Suprapubic skin (tissue), 4 donors: ENCODE results near the gene MRM2. TPM values are rescaled to one million over a fixed set of nuclear protein-coding genes. Genes with fewer than 3 reads are reported as not detected.

Experiments
- DNase-seq, 2 donors: peaks; one replicate each; pipeline ENCODE4 v3.0.0-alpha.2; 2019; ENCODE audit warnings: low spot score in 2 of 2
- H3K27ac ChIP-seq: fragments of 200-600 bp; sonication (generic); one replicate; pipeline ENCODE4 v1.5.1; 2019
- H3K27me3 ChIP-seq: fragments of 200-600 bp; sonication (generic); one replicate; pipeline ENCODE4 v1.5.1; 2019
- H3K36me3 ChIP-seq: fragments of 200-600 bp; sonication (generic); one replicate; pipeline ENCODE4 v1.5.1; 2019
- H3K4me1 ChIP-seq: fragments of 200-600 bp; sonication (generic); one replicate; pipeline ENCODE4 v1.5.1; 2019
- H3K4me3 ChIP-seq: fragments of 200-600 bp; sonication (generic); one replicate; pipeline ENCODE4 v1.5.1; 2019; ENCODE audit warnings: mild to moderate bottlenecking
- H3K9me3 ChIP-seq: fragments of 200-600 bp; sonication (generic); one replicate; pipeline ENCODE4 v1.5.1; 2019
- CTCF ChIP-seq, 2 donors: fragments of 200-600 bp in 1 of 2; fragments of 450-650 bp in 1 of 2; sonication (generic) in 1 of 2; IDR thresholded peaks; one replicate each; pipeline ENCODE4 v1.5.1; 2016 to 2019; ENCODE audit warnings: antibody characterized with exemption in 2 of 2, mild to moderate bottlenecking in 1 of 2, moderate library complexity in 1 of 2
- EP300 ChIP-seq: sonication (generic); formaldehyde crosslinking; IDR thresholded peaks from one replicate; pipeline ENCODE4 v1.6.1; 2017; ENCODE audit warnings: antibody characterized with exemption
- POLR2A ChIP-seq, 2 donors: fragments of 450-650 bp; IDR thresholded peaks; one replicate each; pipeline ENCODE4 v1.6.1; 2017; ENCODE audit warnings: antibody characterized with exemption in 2 of 2, mild to moderate bottlenecking in 2 of 2, moderate library complexity in 2 of 2
- POLR2AphosphoS5 ChIP-seq, 3 donors: sonication (generic); formaldehyde crosslinking; IDR thresholded peaks; one replicate each; pipeline ENCODE4 v1.6.1; 2017; ENCODE audit warnings: antibody characterized with exemption in 3 of 3
- WGBS: methylation state at CpG from one replicate; pipeline ENCODE4 v1.1.5; 2018; 5-methylcytosine and 5-hydroxymethylcytosine counted together
- total RNA-seq, 4 donors: library from RNA; depleted of rRNA; stranded (reverse); fragments of >200 nt; gene quantifications; one replicate each; pipeline ENCODE4 v1.1.0, GENCODE V29; 2016

The MRM2 gene
- total RNA-seq, 4 donors from 2014 or later, result 11.3 to 41.8 (median 19.8) TPM

DNA sequence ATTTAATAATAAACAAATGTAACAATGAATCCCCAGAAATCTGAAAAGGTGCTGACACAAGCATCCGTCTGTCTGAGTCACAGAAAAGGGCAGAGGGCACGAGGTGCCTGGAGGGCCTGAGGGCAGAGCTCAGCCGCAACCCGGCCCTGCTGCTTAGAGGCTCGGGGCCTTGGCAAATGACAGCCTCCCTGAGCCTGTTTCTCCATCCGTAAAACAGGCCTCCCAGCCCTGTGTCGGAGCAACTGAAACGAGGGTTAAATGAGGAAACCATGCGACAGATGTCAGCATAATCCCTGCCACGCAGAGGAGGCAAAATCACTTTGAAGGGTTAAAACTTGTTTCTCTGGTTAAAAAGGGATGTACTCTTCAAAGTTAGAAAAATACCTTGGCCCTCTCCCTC lies 24.9 kb upstream of the MRM2 start:
- peaks cover 5% of the 10 kb centered on the region for H3K4me1 ChIP-seq
- H3K4me3 ChIP-seq, result no peak overlapping the region
- DNase-seq, result no peak
- H3K36me3 ChIP-seq, result peaks cover 41% of the 10 kb centered on the region
- H3K27ac ChIP-seq, result no peak overlapping the region
- H3K27me3 ChIP-seq, result no peaks in the 10 kb centered on the region
- WGBS, result 53% methylated on average over 10 of the region's 10 CpGs
- TF ChIP-seq POLR2A (IDR thresholded peaks at IDR 0.05) (no peak), CTCF (IDR thresholded peaks at IDR 0.05) (no peak), POLR2AphosphoS5 (IDR thresholded peaks at IDR 0.05) (no peak), EP300 (no peak)
- H3K9me3 ChIP-seq, result no peaks in the 10 kb centered on the region

DNA sequence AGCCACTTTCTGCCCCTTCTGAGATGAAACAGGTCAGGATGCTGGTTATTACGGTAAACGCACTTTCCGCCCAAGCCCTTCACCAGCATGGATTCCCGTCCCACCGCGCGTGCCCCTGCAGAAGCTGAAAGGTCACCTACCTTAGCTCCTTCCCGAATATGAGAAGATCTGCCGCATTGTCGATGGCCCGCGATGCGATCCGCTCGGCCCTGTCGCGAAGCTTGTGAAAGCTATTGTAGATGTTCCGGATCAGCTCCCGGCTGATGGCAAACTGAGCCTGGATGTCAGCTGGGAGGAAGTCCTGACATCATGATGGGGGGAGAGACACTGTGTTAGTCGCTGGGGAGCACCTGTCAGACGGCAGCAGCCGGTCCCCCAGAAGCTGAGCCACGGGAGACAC lies 22.2 kb upstream of the MRM2 start:
- H3K27ac ChIP-seq, result no peak overlapping the region
- no peak overlapping the region for H3K4me3 ChIP-seq
- no peaks in the 10 kb centered on the region for H3K4me1 ChIP-seq
- 98% methylated on average over 23 of the region's 23 CpGs for WGBS
- H3K36me3 ChIP-seq, result peaks cover 37% of the 10 kb centered on the region
- no peaks in the 10 kb centered on the region for H3K27me3 ChIP-seq
- H3K9me3 ChIP-seq, result no peaks in the 10 kb centered on the region
- no peak for DNase-seq
- TF ChIP-seq POLR2AphosphoS5 (IDR thresholded peaks at IDR 0.05) (no peak), CTCF (IDR thresholded peaks at IDR 0.05) (no peak), EP300 (no peak), POLR2A (IDR thresholded peaks at IDR 0.05) (no peak)

GRCh38 chr7:2263176-2263575 lies 21.2 kb upstream of the MRM2 start:
- Histone ChIP-seq H3K36me3 (peaks cover 45% of the 10 kb centered on the region), H3K4me3 (no peak overlapping the region), H3K27me3 (no peaks in the 10 kb centered on the region), H3K27ac (no peak overlapping the region), H3K4me1 (no peaks in the 10 kb centered on the region), H3K9me3 (no peaks in the 10 kb centered on the region)
- 90% methylated on average over 11 of the region's 18 CpGs for WGBS
- no peak for TF ChIP-seq CTCF (IDR thresholded peaks at IDR 0.05)
- TF ChIP-seq EP300, result no peak
- TF ChIP-seq POLR2A (IDR thresholded peaks at IDR 0.05), result no peak
- TF ChIP-seq POLR2AphosphoS5 (IDR thresholded peaks at IDR 0.05), result no peak
- DNase-seq, result no peak

GRCh38 chr7:2261611-2262010 lies 19.6 kb upstream of the MRM2 start:
- Histone ChIP-seq H3K36me3 (peaks cover 59% of the 10 kb centered on the region), H3K27ac (no peak overlapping the region), H3K4me3 (no peak overlapping the region)

DNA sequence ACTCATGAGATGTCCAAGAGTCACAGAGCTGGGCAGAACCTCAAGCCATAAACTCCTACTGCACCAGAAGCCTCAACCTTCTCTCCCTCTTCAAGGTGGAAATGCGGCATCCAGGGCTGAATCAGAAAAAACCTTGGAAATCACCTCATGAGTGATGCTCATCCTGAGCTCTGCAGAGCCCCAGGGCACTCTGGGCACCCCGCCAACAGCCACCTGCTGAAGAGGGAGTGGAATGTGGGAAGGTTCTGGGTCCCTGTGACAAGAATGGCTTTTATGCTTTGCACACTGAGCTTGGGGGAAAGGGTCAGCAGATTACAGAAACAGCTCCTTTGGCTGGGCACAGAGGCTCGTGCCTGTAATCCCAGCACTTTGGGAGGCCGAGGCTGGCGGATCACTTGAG lies 18.8 kb upstream of the MRM2 start:
- Histone ChIP-seq H3K36me3 (peaks cover 67% of the 10 kb centered on the region), H3K4me3 (no peak overlapping the region), H3K4me1 (no peaks in the 10 kb centered on the region), H3K27me3 (no peaks in the 10 kb centered on the region), H3K9me3 (no peaks in the 10 kb centered on the region), H3K27ac (no peak overlapping the region)
- 80% methylated on average over 4 of the region's 5 CpGs for WGBS
- no peak for DNase-seq
- TF ChIP-seq POLR2A (IDR thresholded peaks at IDR 0.05), result no peak
- TF ChIP-seq EP300, result no peak
- TF ChIP-seq CTCF (IDR thresholded peaks at IDR 0.05), result no peak
- TF ChIP-seq POLR2AphosphoS5 (IDR thresholded peaks at IDR 0.05), result no peak

More at GRCh38 chr7:2261611-2262010, 19.6 kb upstream of the MRM2 start:
- Histone ChIP-seq H3K9me3 (no peaks in the 10 kb centered on the region), H3K4me1 (no peaks in the 10 kb centered on the region), H3K27me3 (no peaks in the 10 kb centered on the region)
- TF ChIP-seq EP300, result no peak
- TF ChIP-seq POLR2AphosphoS5 (IDR thresholded peaks at IDR 0.05), result no peak
- TF ChIP-seq POLR2A (IDR thresholded peaks at IDR 0.05), result no peak
- TF ChIP-seq CTCF (IDR thresholded peaks at IDR 0.05), result no peak
- DNase-seq, result no peak
- 88% methylated on average over 14 of the region's 14 CpGs for WGBS
